NCI-H524 (cell line): Measurements from ENCODE around the gene LMOD1.
"Not testable (repeated sequence)": the region's sequence is repeated elsewhere in the genome, so short reads cannot be mapped to it uniquely, and the experiment has no call there.

Experiments
- DNase-seq, 2 experiments: peaks; one replicate each; lab custom pipeline; 2025; lab: John Stamatoyannopoulos, UW

LMOD1 gene

DNA sequence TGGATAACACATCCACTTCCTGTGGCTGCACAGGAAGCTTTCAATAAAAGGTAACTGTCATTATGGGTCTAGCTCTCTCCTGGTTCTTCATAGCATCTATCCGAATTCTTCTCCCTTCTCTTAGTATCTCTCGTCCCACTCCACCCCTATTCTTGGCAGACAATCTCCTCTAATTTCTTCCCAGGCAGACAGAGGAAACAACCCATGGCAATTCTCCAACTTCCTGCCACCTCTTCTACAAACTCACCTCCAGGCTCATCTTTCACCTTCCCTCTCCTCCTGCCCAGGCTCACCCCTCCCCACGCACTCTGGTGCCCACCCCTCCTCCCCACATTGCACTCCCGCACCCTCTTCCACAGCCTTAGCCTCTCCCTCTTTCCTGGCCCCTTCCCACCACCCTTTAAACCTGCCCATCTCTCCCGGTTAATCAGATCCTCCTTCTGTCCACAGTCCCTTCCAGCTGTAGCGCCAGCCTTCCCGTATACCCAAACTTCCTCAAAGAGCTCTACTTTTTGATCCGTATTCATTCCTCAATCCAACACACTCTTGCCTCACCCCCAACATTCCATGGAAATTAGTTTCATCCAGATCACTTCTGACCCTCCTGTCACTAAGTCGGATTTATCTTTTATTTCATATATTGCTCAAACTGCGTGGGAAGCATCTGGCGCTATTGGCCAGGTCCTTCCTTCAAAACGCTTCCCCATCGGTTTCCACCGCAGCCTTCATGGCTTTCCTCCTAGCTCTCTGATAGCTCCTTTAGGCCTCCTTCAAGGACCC is 31.7 kb downstream of the LMOD1 start:
- DNase-seq, result no peak

DNA sequence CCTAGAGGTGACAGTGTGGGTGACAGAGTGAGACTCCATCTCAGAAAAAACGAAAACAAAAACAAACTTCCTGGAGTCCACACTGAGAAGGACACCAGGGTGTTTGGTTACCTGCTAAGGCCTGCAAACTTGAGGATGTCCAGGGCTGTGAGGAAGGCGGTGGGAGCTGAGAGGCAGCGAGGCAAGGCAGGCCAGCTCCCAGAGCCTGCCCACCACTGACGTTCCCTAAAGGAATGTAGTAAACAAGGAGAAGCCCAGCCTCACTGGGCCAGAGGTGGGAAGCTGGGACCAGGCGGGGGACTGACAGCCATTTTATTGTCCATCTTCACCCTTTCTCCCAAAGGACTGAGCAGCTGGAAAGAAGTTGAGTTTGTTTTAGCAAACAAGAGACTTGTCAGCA is 33.5 kb downstream of the LMOD1 start:
- DNase-seq, result no peak

GRCh38 chr1:201911826-201912571 is 34.3 kb downstream of the LMOD1 start:
- DNase-seq, result no peak

GRCh38 chr1:201907621-201908020 is 38.7 kb downstream of the LMOD1 start:
- DNase-seq, result no peak

DNA sequence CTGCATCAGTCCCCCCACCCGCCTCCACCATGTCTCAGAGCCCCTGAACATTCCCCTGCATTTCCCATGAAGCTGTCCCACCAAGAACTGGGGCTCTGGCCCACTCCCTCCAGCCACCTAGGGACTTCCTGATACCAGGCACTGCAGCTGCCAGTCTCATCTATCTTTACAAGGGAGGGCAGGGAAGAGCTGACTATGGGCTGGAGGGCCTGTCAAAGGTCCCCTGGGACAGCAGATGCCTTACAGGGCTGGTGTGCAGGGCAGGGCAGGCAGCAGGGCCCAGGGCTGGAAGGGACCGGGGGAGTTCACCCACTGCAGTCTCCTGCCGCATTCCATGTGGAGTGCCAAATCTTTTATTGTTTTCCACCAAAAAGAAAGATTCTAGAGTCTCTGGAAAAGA is 40.0 kb downstream of the LMOD1 start:
- peak in 1 of 2 experiments; percentile 65 for DNase-seq

GRCh38 chr1:201905234-201905890 is 41.0 kb downstream of the LMOD1 start:
- DNase-seq, result no peak

DNA sequence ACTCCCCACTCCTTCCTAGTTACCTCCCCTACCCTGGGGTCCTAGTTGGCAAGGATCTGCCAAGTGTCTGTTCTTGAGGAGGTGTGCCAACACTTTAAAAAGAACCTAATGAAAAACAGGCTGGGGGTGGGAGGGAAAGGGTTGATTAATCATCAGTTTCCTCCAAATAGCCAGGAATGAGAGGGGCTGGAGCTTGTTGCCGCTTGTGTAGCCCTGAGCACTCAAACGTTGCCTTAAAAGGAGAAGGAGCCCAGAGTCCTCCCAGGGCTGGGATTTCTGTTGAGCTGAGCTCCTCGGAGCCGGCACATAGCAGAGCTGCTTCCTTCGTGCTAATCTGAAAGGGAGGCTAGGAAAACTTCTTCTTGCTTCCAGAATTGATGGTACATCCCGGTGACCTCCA is 41.8 kb downstream of the LMOD1 start:
- DNase-seq, result no peak

- no peak for DNase-seq
Measured at GRCh38 chr1:201903135-201903534, 43.2 kb downstream of the LMOD1 start.

DNA sequence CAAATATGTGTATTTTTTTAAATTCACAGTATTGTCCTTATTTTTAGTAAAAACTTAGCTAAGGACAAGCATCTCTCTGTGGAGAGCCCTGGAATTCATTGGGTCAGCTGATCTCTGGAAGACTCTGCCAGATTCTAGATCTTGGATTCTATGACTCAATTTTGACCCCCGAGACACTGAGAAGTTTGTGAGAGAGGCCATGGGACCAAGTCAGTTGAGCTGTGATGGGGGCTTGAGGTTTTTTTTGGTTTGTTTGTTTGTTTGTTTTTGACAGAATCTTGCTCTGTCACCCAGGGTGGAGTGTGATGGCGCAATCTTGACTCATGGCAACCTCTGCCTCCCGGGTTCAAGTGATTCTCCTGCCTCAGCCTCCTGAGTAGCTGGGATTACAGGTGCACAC is 44.1 kb downstream of the LMOD1 start:
- DNase-seq, result no peak

- DNase-seq, result not testable (repeated sequence)
Measured at GRCh38 chr1:201901036-201901435, 45.3 kb downstream of the LMOD1 start.

GRCh38 chr1:201900476-201900875 is 45.9 kb downstream of the LMOD1 start:
- DNase-seq, result no peak

DNA sequence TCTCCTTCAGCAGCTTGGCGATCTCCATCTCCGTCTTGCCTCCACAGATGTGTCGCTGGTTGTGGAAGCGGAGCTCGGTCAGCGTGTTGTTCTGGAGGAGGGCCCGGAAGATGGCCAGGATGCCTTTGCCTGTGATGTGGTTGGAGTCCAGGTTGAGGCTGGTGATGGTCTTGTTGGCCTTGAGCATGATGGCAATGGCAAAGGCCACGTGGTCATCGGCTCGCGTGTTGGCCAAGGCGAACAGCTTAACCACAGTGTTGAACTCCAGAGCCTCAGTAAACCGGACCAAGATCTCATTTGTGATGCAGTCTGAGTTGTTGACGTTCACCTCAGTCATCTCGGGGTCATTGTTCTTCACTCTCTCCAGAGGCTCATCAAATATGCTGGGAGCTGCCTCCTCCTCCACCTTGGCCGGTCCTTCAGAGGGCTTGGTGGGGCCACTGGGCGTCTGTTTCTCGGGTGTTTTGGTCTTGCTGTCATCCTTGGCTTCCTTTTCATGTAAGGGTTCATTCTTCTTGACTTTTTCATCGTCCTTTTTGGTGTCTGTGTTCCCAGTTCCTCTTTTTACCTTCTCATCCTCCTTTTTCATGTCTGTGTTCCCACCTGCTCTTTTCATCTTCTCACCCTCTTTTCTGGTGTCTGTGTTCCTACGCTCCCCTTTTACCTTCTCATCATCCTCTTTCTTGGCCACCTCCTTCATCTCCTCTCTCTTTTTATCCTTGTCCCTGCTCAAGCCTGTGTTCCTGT is 46.5 kb downstream of the LMOD1 start:
- no peak for DNase-seq

DNA sequence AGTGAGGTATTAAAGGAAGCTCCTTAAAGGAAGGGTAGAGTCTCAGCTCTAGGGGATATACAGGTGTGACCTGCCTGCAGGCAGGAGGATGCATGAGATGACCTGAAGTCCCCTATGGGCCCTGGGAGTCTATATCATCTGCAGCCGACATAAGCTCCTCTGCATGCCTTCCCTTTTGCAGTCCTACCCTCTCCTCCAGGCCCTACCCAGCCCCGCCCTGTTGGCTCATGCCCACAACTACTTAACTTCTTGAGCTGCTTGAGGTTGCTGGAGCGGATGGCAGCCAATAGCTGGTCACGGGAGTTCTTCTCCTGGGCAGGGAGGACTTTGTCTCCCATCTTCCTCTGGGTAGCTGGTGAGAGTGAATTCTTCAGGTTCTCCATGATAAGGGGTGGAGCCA is 47.4 kb downstream of the LMOD1 start:
- DNase-seq, result no peak

DNA sequence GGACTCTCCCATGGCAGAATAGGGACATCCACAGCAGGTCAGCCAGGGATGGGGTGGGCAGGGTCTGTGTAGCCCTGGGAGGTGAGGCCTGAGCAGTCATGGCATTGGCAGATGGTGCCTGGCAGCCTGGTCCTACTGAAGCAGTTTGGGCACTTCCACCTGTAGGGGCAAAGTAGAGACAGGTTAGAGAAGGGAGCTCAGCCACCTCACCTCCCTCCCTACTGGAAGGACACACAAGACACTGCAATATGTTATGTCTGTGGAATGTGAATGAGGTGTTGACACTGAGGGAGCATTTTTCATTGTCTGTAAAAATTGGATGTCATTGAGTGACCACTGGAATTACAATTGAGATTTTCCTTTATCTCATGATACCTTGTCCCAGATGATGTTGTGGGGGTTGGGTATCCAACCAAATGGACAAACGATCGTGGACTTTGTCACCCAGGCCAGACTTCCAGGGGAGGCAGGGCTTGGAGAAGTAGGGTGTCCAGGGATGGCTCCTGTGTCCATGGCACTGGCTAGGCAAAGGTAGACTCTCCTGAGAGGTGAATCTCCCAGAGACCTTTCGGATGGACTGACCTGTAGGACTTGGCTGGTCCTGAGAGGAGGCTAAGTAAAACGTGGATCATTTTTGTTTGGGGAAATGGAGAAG is 48.0 kb downstream of the LMOD1 start:
- no peak for DNase-seq

DNA sequence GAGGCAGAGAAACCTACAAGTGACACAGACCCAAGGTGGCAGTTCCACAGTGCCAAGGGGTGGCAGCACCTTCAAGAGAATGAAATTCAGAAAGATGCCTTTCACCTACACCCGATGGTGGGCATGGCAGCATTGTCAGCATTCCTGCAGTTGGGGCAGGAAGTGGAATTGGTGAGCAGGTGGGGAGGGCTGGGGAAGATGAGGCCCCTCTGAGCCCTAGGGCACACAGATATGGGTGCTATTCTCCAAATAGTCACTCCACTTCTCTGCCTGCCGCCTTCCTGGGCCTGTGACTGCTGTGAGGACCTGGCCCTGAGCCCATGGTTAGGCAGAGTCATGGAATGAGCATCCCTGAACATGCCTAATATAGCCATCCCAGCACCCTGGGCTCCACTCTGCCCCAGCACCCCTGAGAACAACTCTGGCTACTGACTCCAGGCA is 49.4 kb downstream of the LMOD1 start:
- DNase-seq, result peak; percentile 21 to 61

DNA sequence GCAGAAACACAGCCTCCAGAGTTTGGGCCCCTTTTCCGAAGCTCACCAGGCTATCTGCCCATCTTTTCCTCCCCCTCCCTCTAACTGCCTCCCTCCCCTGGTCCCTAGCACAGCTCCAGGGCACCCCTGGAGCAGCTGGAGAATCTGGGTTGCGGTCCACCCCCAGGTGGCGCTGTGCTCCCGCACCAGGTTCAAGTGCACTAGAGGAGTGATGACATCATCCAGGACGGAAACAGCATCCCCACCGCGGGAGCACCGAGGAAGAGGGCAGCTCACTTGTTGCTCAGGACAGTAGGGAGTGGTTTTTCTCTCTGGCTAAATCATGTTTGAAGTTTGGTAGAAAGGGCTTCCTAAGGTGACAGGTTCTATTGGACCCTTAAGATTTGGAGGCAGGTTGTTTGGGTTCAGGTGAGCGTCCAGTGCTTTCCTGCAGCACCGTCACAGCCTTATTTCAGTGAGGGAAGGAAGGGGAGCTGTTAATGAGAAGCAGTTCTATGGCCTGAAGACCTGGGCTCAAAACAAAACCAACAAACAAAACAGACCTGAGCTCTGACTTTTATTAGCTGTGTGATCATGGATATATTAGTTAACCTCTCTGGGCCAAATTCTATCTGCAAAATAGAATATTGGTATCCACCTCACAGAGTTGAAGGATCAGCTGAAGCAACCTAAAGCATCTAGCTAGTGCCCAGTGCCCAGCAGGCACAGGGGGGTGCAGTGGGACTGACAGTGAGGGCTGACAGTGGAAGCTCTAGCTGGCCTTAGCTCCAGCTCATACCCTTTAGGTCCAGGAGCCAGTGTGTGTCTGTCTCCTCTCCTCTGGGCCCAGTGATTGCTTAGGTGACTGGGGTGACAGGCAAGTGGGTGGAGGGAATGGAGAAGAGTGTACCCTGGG is 50.2 kb downstream of the LMOD1 start:
- peak; percentile 62 to 77 for DNase-seq

DNA sequence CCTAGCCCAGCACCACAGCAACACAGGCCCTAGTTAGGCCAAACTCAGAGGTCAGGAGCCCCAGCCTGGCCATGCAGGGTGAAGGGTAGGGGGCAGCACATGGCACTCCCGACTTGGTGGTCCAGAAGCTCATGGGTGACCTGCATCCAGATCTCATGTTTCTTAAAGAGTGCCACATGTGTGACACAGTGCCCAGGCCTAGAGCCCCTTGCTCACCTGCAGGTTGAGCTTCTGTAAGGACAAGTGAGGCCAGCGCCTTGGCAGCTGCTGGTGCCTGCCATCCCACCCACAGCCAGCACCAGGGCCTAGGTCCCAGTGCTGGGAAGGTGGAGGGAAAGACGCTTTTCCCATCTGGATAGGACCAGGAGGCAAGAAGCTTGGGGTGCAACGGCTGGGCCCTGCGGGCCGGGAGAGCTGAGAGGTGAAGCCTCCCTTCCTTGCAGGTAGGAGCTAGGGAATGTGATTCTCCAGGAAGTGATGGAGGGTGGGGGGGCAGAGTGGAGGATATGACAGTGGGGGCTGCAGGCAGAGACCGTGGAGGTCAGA is 51.2 kb downstream of the LMOD1 start:
- DNase-seq, result no peak

DNA sequence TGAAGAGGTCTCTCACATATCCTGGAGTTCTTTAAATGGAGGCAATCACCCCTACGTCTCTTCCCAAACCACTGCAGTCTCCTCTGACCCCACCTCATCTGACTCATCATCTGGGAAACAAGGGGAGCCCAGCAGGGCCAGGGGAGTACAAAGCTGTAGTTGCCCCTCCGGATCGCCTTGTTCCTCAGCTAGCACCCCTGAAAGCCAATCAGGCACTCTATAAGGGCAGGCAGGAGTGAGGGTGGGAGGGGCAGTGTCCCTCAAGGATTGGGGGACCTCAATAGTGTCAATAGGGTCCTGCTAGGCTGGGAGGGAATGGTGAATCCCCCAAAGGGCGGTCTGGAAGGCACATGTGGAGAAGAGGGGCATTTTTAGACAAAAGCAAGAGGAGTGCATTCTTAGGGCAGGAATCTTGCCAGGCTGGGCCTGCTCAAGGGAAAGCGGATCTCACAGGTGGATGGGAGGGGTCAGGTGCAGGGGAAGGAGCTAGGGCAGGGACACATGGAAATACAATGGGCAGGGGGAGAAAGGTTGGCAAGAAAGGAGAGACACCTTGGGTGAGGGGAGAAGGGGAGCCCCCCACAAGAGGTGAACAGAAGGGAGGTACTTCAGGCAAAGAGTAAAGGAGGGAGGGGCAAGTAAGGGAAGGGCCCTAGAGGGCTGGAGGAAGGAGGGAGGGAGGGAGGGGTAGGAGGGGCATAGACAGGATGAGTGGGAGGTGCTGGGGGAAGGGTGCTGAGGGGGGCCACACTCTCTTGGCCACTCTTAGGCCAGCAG is 51.8 kb downstream of the LMOD1 start:
- DNase-seq, result no peak

- DNase-seq, result no peak
Measured at GRCh38 chr1:201893431-201893830, 52.9 kb downstream of the LMOD1 start.

- no peak for DNase-seq
Measured at GRCh38 chr1:201892211-201892610, 54.1 kb downstream of the LMOD1 start.
